HG03135 (cell line): ENCODE results near the gene FGF7.
"Not testable (repeated sequence)": the region's sequence is repeated elsewhere in the genome, so short reads cannot be mapped to it uniquely, and the experiment has no call there.

Source experiments
- ATAC-seq: cut with Tn5 transposase; IDR thresholded peaks from one replicate; pipeline ENCODE4 v1.9.1; 2021; ENCODE audit warnings: mild to moderate bottlenecking, moderate library complexity; ENCODE audit not compliant: unreplicated experiment

FGF7 gene

GRCh38 chr15:49492151-49492550 lies 69.1 kb downstream of the FGF7 start:
- no peak for ATAC-seq

- ATAC-seq: no peak
These were observed 69.8 kb downstream of the FGF7 start for GRCh38 chr15:49492830-49493229.

GRCh38 chr15:49494842-49495241 lies 71.8 kb downstream of the FGF7 start:
- ATAC-seq: no peak

- ATAC-seq: no peak
These were observed 73.1 kb downstream of the FGF7 start for GRCh38 chr15:49495993-49496753.

- ATAC-seq: no peak
These were observed 78.5 kb downstream of the FGF7 start for GRCh38 chr15:49501586-49501985.

- ATAC-seq: no peak
These were observed 83.3 kb downstream of the FGF7 start for GRCh38 chr15:49506341-49506740.

GRCh38 chr15:49507261-49507660 lies 84.2 kb downstream of the FGF7 start:
- ATAC-seq: no peak

GRCh38 chr15:49512739-49513138 lies 89.7 kb downstream of the FGF7 start:
- not testable (repeated sequence) for ATAC-seq

- no peak for ATAC-seq
These were observed 98.8 kb downstream of the FGF7 start for GRCh38 chr15:49521802-49522201.

GRCh38 chr15:49528289-49528688 lies 105.2 kb downstream of the FGF7 start:
- no peak for ATAC-seq

GRCh38 chr15:49530092-49530491 lies 107.0 kb downstream of the FGF7 start:
- ATAC-seq: no peak
